ENCODE measurements around the gene KLF13.

KLF13 gene

DNA sequence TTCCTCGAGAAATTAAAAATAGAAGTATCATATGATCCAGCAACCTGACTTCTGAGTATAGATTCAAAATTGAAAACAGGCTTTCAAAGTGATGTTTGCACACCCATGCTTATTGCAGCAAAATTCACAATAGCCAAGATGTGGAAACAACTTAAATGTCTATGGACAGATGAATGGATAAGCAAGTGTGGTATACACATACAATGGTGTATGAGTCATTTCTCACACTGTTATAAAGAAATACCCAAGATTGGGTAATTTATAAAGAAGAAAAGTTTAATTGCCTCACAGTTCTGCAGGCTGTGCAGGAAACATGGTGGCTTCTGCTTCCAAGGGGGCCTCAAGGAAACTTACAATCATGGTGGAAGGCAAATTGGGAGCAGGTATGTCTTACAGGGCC lies 100.8 kb downstream of the KLF13 start:
- no peak overlapping the region for H3K9ac ChIP-seq (ENCODE audit: low read length)
- no peaks in the 10 kb centered on the region for H3K9me3 ChIP-seq (replicated peaks; ENCODE audit: insufficient read depth, low read length)
- no peak overlapping the region for H3K27ac ChIP-seq (ENCODE audit: low read length)
- H3K4me3 ChIP-seq (ENCODE audit: low read length), result no peak overlapping the region
- H3K4me1 ChIP-seq (ENCODE audit: low read length), result no peaks in the 10 kb centered on the region
- H3K9me2 ChIP-seq (replicated peaks; ENCODE audit: insufficient read depth, low read length), result no peaks in the 10 kb centered on the region
- H3K27me3 ChIP-seq (replicated peaks; ENCODE audit: insufficient read depth, low read length), result no peaks in the 10 kb centered on the region
- no peak overlapping the region for H3K4me2 ChIP-seq (ENCODE audit: low read depth, low read length)
- no peaks in the 10 kb centered on the region for H3K36me3 ChIP-seq (replicated peaks; ENCODE audit: insufficient read depth, low read length)
- no peaks in the 10 kb centered on the region for H3F3A ChIP-seq (ENCODE audit: insufficient read depth, low read length)
- no peaks in the 10 kb centered on the region for H3K79me2 ChIP-seq (ENCODE audit: low read length)
- DNase-seq, result no peak
- no peaks in the 10 kb centered on the region for H4K20me1 ChIP-seq (ENCODE audit: insufficient read depth, low read length)
- TF ChIP-seq, protein P1, sequence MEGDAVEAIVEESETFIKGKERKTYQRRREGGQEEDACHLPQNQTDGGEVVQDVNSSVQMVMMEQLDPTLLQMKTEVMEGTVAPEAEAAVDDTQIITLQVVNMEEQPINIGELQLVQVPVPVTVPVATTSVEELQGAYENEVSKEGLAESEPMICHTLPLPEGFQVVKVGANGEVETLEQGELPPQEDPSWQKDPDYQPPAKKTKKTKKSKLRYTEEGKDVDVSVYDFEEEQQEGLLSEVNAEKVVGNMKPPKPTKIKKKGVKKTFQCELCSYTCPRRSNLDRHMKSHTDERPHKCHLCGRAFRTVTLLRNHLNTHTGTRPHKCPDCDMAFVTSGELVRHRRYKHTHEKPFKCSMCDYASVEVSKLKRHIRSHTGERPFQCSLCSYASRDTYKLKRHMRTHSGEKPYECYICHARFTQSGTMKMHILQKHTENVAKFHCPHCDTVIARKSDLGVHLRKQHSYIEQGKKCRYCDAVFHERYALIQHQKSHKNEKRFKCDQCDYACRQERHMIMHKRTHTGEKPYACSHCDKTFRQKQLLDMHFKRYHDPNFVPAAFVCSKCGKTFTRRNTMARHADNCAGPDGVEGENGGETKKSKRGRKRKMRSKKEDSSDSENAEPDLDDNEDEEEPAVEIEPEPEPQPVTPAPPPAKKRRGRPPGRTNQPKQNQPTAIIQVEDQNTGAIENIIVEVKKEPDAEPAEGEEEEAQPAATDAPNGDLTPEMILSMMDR (IDR thresholded peaks at IDR 0.05; ENCODE audit: low read length), result no peak
- TF ChIP-seq EZH2 (optimal IDR thresholded peaks at IDR 0.05; ENCODE audit: low read depth, low read length) (no peak), EZH2phosphoT487 (IDR thresholded peaks at IDR 0.05; ENCODE audit: low read length) (no peak)
- no peak overlapping the region for H2AFZ ChIP-seq (ENCODE audit: low read length)
